ENCODE results near the gene CACNB3.
"Not testable (repeated sequence)": the region's sequence is repeated elsewhere in the genome, so short reads cannot be mapped to it uniquely, and the experiment has no call there.

The CACNB3 gene

DNA sequence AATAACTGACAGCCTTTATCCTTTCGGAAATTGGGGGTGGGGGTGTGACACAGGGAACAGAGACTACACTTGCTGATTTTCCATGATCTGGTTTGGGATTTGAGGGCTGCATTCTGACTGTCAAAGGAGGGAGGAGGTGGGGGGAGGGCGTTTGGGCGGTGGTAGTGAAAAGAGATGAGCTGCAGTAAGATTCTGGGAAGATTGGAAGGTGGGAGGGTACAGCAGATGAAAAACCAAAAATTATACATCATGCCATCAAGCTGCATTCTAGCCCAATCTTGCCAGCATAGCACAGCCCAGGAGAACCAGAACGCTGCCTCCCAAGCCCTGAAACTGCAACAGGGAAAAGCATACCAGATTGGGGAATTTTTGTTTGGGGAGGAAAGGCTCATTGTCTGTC lies 45.0 kb downstream of the CACNB3 start:
- no peaks in the 10 kb centered on the region for H3K9me3 ChIP-seq (ENCODE audit: control insufficient read depth in 1 of 2, low read length in 2 of 2)
- peaks cover 20 to 22% of the 10 kb centered on the region in 2 donors for H3K4me1 ChIP-seq (ENCODE audit: control insufficient read depth in 1 of 2, insufficient read depth in 2 of 2, low read length in 2 of 2)
- H3K36me3 ChIP-seq (ENCODE audit: control insufficient read depth in 1 of 2, insufficient read depth in 2 of 2, low read length in 2 of 2), result peaks cover 0 to 6% of the 10 kb centered on the region in 2 donors
- H3K27me3 ChIP-seq (ENCODE audit: control insufficient read depth in 1 of 2, insufficient read depth in 2 of 2, low read length in 2 of 2), result peaks cover 0 to 6% of the 10 kb centered on the region in 2 donors
- H3K27ac ChIP-seq (ENCODE audit: low read depth, low read length), result no peak overlapping the region
- no peak overlapping the region for H3K4me3 ChIP-seq (ENCODE audit: low read depth in 1 of 2, low read length in 2 of 2)
- H3K9ac ChIP-seq (ENCODE audit: low read depth in 1 of 2, low read length in 2 of 2), result no peak overlapping the region

DNA sequence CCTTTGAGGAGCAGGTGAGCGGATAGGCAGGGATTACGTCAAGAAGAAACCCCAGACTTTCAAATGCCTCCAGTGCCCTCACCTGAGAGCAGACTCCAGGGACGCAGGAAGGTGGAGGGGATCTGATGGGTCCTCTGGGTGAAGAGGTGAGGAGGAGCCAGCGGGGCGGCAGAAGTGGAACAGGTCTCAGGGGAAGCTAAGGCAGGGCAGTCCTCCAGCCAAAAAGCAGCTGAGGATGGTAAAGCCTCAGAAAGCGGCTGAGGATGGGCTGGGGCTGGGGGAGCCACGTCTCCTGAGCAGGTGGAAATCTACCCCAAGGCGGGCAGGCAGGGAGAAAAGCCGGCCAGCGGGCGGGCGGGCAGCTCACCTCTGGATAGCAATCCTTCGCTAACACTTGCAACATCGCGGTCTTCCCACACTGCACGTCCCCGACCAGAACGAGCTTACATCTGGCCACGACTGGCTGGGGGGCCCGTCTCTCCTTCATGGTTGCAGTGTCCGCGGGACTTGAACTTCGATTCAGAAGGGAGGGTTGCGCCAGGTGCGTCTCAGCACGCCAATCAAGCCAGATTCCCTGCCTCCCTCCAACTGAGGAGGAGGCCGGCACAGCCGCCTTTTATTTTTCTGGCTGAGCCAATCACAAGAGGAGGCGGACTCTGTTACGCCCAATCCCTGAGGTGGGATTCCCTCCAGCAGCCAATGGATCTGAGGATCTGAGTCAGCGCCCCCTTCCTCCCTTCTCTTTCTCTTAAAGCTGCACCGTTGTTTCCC lies 47.2 kb downstream of the CACNB3 start, which contains the start of gene RND1:
RND1 (minus strand) TSS at position 590 of the 771 bp plus-strand sequence; CDS start at position 487, 103 bp downstream.
- peak within 1 kb of the TSS; percentile 81 for H3K9ac ChIP-seq (ENCODE audit: low read depth in 1 of 2, low read length in 2 of 2)
- H3K9me3 ChIP-seq (ENCODE audit: control insufficient read depth in 1 of 2, low read length in 2 of 2), result no peaks in the 10 kb centered on the region
- H3K27me3 ChIP-seq (ENCODE audit: control insufficient read depth in 1 of 2, insufficient read depth in 2 of 2, low read length in 2 of 2), result peaks cover 0 to 6% of the 10 kb centered on the region in 2 donors
- H3K4me3 ChIP-seq (ENCODE audit: low read depth in 1 of 2, low read length in 2 of 2), result peak within 1 kb of the TSS; percentile 87 to 91
- H3K4me1 ChIP-seq (ENCODE audit: control insufficient read depth in 1 of 2, insufficient read depth in 2 of 2, low read length in 2 of 2), result peaks cover 20 to 22% of the 10 kb centered on the region in 2 donors
- no peak within 1 kb of the TSS for H3K27ac ChIP-seq (ENCODE audit: low read depth, low read length)
- peaks cover 0 to 6% of the 10 kb centered on the region in 2 donors for H3K36me3 ChIP-seq (ENCODE audit: control insufficient read depth in 1 of 2, insufficient read depth in 2 of 2, low read length in 2 of 2)

DNA sequence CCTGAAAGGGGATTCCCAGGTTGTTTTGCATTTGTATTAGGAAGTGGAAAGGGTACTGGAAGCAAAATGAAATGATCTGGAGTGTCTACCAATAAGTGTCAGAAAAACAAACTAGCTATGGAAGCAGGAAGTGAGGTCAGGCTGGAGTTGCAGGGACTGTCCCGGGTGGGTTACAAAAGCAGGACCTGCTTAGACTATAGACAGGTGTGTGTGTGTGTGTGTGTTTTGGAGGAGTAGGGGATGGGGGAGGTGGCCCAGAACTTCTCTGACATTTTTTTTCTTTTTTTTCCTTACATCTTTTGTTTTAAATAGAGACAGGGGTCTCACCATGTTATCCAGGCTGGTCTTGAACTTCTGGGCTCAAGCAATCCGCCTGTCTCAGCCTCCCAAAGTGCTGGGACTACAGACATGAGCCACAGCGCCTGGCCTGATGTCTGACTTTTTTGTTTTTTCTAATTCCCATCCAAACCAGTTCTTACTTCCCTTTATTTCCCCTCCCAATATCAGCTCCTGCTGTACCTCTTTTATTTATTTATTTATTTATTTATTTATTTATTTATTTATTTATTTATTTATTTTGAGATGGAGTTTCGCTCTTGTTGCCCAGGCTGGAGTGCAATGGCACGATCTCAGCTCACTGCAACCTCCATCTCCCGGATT lies 47.9 kb downstream of the CACNB3 start:
- peaks cover 20 to 22% of the 10 kb centered on the region in 2 donors for H3K4me1 ChIP-seq (ENCODE audit: control insufficient read depth in 1 of 2, insufficient read depth in 2 of 2, low read length in 2 of 2)
- no peaks in the 10 kb centered on the region for H3K9me3 ChIP-seq (ENCODE audit: control insufficient read depth in 1 of 2, low read length in 2 of 2)
- no peak overlapping the region for H3K27ac ChIP-seq (ENCODE audit: low read depth, low read length)
- peaks cover 0 to 6% of the 10 kb centered on the region in 2 donors for H3K27me3 ChIP-seq (ENCODE audit: control insufficient read depth in 1 of 2, insufficient read depth in 2 of 2, low read length in 2 of 2)
- H3K4me3 ChIP-seq (ENCODE audit: low read depth in 1 of 2, low read length in 2 of 2), result peak overlapping the region; percentile 56 to 91
- H3K9ac ChIP-seq (ENCODE audit: low read depth in 1 of 2, low read length in 2 of 2), result peak overlapping the region in 1 of 2 donors; percentile 81
- H3K36me3 ChIP-seq (ENCODE audit: control insufficient read depth in 1 of 2, insufficient read depth in 2 of 2, low read length in 2 of 2), result peaks cover 0 to 6% of the 10 kb centered on the region in 2 donors

DNA sequence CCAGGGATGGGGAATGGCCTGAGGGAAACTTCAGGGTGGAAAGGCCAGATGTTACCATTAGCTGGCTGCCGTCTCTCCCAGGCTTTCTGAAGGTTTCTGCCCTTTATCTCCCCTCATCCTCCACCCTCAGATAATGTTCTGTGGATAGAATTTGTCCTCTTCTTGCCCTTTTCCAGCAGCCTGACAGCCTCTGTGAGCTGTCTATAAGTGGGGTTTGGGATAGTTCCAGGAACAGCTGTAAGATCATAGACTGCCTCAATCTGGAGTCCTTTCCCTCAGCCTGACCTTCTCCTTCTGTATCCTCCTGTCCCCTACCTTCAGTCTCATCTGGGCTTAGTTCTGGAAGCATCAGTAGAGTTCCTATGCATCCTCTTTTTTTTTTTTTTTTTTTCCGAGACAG lies 50.2 kb downstream of the CACNB3 start:
- peaks cover 19 to 20% of the 10 kb centered on the region in 2 donors for H3K4me1 ChIP-seq (ENCODE audit: control insufficient read depth in 1 of 2, insufficient read depth in 2 of 2, low read length in 2 of 2)
- H3K4me3 ChIP-seq (ENCODE audit: low read depth in 1 of 2, low read length in 2 of 2), result no peak overlapping the region
- H3K9me3 ChIP-seq (ENCODE audit: control insufficient read depth in 1 of 2, low read length in 2 of 2), result no peaks in the 10 kb centered on the region
- H3K9ac ChIP-seq (ENCODE audit: low read depth in 1 of 2, low read length in 2 of 2), result no peak overlapping the region
- H3K27ac ChIP-seq (ENCODE audit: low read depth, low read length), result no peak overlapping the region
- H3K36me3 ChIP-seq (ENCODE audit: control insufficient read depth in 1 of 2, insufficient read depth in 2 of 2, low read length in 2 of 2), result no peaks in the 10 kb centered on the region
- peaks cover 0 to 6% of the 10 kb centered on the region in 2 donors for H3K27me3 ChIP-seq (ENCODE audit: control insufficient read depth in 1 of 2, insufficient read depth in 2 of 2, low read length in 2 of 2)

DNA sequence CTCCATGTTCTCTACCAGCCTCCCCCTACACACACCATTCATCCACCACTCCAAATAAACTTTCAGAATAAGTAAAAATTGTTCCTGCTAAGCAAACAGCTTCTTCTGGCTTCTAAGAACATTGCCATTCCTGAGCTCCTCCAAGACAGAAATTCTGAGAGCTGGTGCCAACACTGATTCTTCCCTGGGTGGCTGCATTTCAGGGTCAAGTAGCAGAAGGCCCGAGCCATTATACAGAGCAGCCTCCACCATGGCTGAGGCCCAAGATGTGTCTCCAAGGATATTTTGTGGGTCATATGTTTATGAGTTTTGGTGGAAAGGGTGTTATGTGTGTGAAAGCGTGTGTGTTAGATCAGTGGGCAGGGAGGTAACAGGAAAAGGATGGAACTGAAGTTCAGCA lies 50.9 kb downstream of the CACNB3 start:
- Histone ChIP-seq H3K36me3 (ENCODE audit: control insufficient read depth in 1 of 2, insufficient read depth in 2 of 2, low read length in 2 of 2) (no peaks in the 10 kb centered on the region), H3K4me3 (ENCODE audit: low read depth in 1 of 2, low read length in 2 of 2) (no peak overlapping the region), H3K27me3 (ENCODE audit: control insufficient read depth in 1 of 2, insufficient read depth in 2 of 2, low read length in 2 of 2) (peaks cover 0 to 3% of the 10 kb centered on the region in 2 donors), H3K27ac (ENCODE audit: low read depth, low read length) (no peak overlapping the region), H3K9ac (ENCODE audit: low read depth in 1 of 2, low read length in 2 of 2) (no peak overlapping the region), H3K9me3 (ENCODE audit: control insufficient read depth in 1 of 2, low read length in 2 of 2) (no peaks in the 10 kb centered on the region), H3K4me1 (ENCODE audit: control insufficient read depth in 1 of 2, insufficient read depth in 2 of 2, low read length in 2 of 2) (peaks cover 12 to 15% of the 10 kb centered on the region in 2 donors)

DNA sequence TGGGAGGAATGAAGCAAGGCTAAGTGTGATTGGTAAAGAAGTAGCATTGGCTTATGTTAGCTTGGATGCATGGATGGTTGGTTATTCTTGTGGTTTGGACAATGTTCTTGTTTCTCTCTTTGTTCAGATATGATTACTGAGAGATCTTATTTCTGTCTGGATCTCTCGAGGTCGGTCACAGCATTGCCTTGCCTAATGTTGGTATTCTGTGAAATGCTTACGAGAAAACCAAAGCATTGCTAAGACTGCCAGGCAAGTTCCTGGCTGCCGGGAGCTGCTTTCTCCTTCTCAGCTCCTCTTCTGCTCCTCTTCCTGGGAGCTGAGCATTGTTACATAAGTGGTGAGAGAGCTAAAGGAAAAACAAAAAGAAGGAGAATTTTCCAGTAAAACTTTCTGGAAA lies 54.8 kb downstream of the CACNB3 start:
- no peak overlapping the region for H3K4me3 ChIP-seq (ENCODE audit: low read depth in 1 of 2, low read length in 2 of 2)
- no peaks in the 10 kb centered on the region for H3K36me3 ChIP-seq (ENCODE audit: control insufficient read depth in 1 of 2, insufficient read depth in 2 of 2, low read length in 2 of 2)
- H3K9ac ChIP-seq (ENCODE audit: low read depth in 1 of 2, low read length in 2 of 2), result no peak overlapping the region
- H3K4me1 ChIP-seq (ENCODE audit: control insufficient read depth in 1 of 2, insufficient read depth in 2 of 2, low read length in 2 of 2), result no peaks in the 10 kb centered on the region
- H3K27me3 ChIP-seq (ENCODE audit: control insufficient read depth in 1 of 2, insufficient read depth in 2 of 2, low read length in 2 of 2), result no peaks in the 10 kb centered on the region
- no peak overlapping the region for H3K27ac ChIP-seq (ENCODE audit: low read depth, low read length)
- no peaks in the 10 kb centered on the region for H3K9me3 ChIP-seq (ENCODE audit: control insufficient read depth in 1 of 2, low read length in 2 of 2)

DNA sequence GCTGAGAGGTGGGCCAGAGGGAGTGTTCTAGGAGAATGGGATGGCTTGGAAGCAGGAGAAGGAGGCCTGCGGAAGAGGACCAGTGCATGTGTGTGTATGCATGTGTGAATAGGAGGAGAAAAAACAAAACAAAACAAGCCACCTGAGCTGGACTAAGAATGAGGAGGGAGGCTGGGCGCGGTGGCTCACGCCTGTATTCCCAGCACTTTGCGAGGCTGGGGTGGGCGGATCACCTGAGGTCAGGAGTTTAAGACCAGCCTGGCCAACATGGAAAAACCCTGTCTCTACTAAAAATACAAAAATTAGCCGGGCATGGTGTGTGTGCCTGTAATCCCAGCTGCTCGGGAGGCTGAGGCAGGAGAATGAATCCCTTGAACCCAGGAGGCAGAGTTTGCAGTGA lies 55.2 kb downstream of the CACNB3 start:
- not testable (repeated sequence) for H3K27ac ChIP-seq (ENCODE audit: low read depth, low read length)

DNA sequence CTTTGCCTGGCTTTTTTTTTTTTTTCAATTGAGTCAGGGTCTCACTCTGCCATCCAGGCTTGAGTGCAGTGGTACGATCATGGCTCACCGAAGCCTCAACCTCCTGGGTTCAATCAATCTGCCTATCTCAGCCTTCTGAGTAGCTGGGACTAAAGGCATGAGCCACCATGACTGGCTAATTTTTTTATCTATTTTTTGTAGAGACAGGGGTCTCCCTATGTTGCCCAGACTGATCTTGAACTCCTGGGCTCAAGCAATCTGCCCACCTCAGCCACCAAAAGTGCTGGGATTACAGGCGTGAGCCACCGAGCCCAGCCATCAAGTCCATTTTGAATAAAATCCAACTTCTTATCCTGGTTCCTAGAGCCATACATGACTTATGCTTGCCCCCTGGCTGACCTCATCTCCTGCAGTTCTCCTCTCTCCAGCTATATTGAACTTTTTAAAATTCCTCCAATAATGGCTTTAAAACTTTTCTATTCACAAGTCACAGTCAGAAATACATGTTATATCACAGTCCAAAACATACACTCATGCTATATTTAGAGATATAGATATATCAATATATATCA lies 57.7 kb downstream of the CACNB3 start:
- H3K36me3 ChIP-seq (ENCODE audit: control insufficient read depth in 1 of 2, insufficient read depth in 2 of 2, low read length in 2 of 2), result no peaks in the 10 kb centered on the region
- no peaks in the 10 kb centered on the region for H3K27me3 ChIP-seq (ENCODE audit: control insufficient read depth in 1 of 2, insufficient read depth in 2 of 2, low read length in 2 of 2)
- no peak overlapping the region for H3K27ac ChIP-seq (ENCODE audit: low read depth, low read length)
- no peaks in the 10 kb centered on the region for H3K4me1 ChIP-seq (ENCODE audit: control insufficient read depth in 1 of 2, insufficient read depth in 2 of 2, low read length in 2 of 2)
- H3K9ac ChIP-seq (ENCODE audit: low read depth in 1 of 2, low read length in 2 of 2), result no peak overlapping the region
- no peaks in the 10 kb centered on the region for H3K9me3 ChIP-seq (ENCODE audit: control insufficient read depth in 1 of 2, low read length in 2 of 2)
- H3K4me3 ChIP-seq (ENCODE audit: low read depth in 1 of 2, low read length in 2 of 2), result no peak overlapping the region

More for the DNA sequence above, 55.2 kb downstream of the CACNB3 start:
- H3K36me3 ChIP-seq (ENCODE audit: control insufficient read depth in 1 of 2, insufficient read depth in 2 of 2, low read length in 2 of 2); H3K4me1 ChIP-seq (ENCODE audit: control insufficient read depth in 1 of 2, insufficient read depth in 2 of 2, low read length in 2 of 2); H3K9ac ChIP-seq (ENCODE audit: low read depth in 1 of 2, low read length in 2 of 2); H3K4me3 ChIP-seq (ENCODE audit: low read depth in 1 of 2, low read length in 2 of 2); H3K9me3 ChIP-seq (ENCODE audit: control insufficient read depth in 1 of 2, low read length in 2 of 2); H3K27me3 ChIP-seq (ENCODE audit: control insufficient read depth in 1 of 2, insufficient read depth in 2 of 2, low read length in 2 of 2): not testable (repeated sequence)
